Endothelial cell (in vitro differentiated cells): ENCODE results near the gene DOCK4. TPM values are rescaled to one million over a fixed set of nuclear protein-coding genes. Genes with fewer than 3 reads are reported as not detected.

Source experiments
- DNase-seq: peaks from one replicate; pipeline ENCODE4 v3.0.0; 2021; ENCODE audit warnings: low spot score
- H3K27ac Mint-ChIP-seq: one replicate; pipeline ENCODE4 v1.8.0; 2021; ENCODE audit warnings: mixed read lengths, inconsistent platforms; ENCODE audit not compliant: unreplicated experiment
- H3K27me3 Mint-ChIP-seq: one replicate; pipeline ENCODE4 v1.8.0; 2021; ENCODE audit warnings: mild to moderate bottlenecking, moderate library complexity, mixed read lengths, inconsistent platforms; ENCODE audit not compliant: unreplicated experiment
- H3K36me3 Mint-ChIP-seq: one replicate; pipeline ENCODE4 v1.8.0; 2021; ENCODE audit warnings: mild to moderate bottlenecking, low read depth, mixed read lengths, inconsistent platforms; ENCODE audit not compliant: unreplicated experiment
- H3K4me1 Mint-ChIP-seq: one replicate; pipeline ENCODE4 v1.8.0; 2021; ENCODE audit warnings: mild to moderate bottlenecking, mixed read lengths, inconsistent platforms; ENCODE audit not compliant: unreplicated experiment
- H3K4me3 Mint-ChIP-seq: one replicate; pipeline ENCODE4 v1.8.0; 2021; ENCODE audit warnings: mild to moderate bottlenecking, mixed read lengths, inconsistent platforms; ENCODE audit not compliant: unreplicated experiment
- H3K9me3 Mint-ChIP-seq: one replicate; pipeline ENCODE4 v1.8.0; 2021; ENCODE audit warnings: mixed read lengths, inconsistent platforms; ENCODE audit not compliant: unreplicated experiment
- total RNA-seq: library from RNA; stranded (reverse); fragmentation: NEBNext Ultra II Directional; extraction: Animal tissue kit (Norgen Biotek cat#: 25700); gene quantifications from one replicate; pipeline ENCODE4 v1.2.1, GENCODE V29; 2021; ENCODE audit not compliant: unreplicated experiment
- TF ChIP-seq, protein P1 (sequence below): fragments of 200-600 bp; sonication (generic); IDR thresholded peaks from one replicate; pipeline ENCODE4 v1.5.0; 2021; ENCODE audit warnings: antibody characterized with exemption; ENCODE audit not compliant: unreplicated experiment

The DOCK4 gene
- total RNA-seq, 1 donor from 2014 or later: 99.2 TPM

- DNase-seq: no peak
- no peaks in the 10 kb centered on the region for H3K9me3 Mint-ChIP-seq
- TF ChIP-seq, protein P1, sequence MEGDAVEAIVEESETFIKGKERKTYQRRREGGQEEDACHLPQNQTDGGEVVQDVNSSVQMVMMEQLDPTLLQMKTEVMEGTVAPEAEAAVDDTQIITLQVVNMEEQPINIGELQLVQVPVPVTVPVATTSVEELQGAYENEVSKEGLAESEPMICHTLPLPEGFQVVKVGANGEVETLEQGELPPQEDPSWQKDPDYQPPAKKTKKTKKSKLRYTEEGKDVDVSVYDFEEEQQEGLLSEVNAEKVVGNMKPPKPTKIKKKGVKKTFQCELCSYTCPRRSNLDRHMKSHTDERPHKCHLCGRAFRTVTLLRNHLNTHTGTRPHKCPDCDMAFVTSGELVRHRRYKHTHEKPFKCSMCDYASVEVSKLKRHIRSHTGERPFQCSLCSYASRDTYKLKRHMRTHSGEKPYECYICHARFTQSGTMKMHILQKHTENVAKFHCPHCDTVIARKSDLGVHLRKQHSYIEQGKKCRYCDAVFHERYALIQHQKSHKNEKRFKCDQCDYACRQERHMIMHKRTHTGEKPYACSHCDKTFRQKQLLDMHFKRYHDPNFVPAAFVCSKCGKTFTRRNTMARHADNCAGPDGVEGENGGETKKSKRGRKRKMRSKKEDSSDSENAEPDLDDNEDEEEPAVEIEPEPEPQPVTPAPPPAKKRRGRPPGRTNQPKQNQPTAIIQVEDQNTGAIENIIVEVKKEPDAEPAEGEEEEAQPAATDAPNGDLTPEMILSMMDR: no peak
- H3K4me1 Mint-ChIP-seq: peaks cover 4% of the 10 kb centered on the region
- H3K36me3 Mint-ChIP-seq: peaks cover 23% of the 10 kb centered on the region
- no peak overlapping the region for H3K27ac Mint-ChIP-seq
- no peak overlapping the region for H3K4me3 Mint-ChIP-seq
- H3K27me3 Mint-ChIP-seq: peaks cover 4% of the 10 kb centered on the region
Observed at GRCh38 chr7:111762799-111763198, 443.4 kb downstream of the DOCK4 start.

- TF ChIP-seq, protein P1: no peak
- Mint-ChIP-seq H3K27ac (no peak overlapping the region), H3K4me3 (no peak overlapping the region), H3K4me1 (peaks cover 4% of the 10 kb centered on the region), H3K27me3 (peaks cover 8% of the 10 kb centered on the region), H3K36me3 (peaks cover 23% of the 10 kb centered on the region), H3K9me3 (no peaks in the 10 kb centered on the region)
- DNase-seq: no peak
Observed at GRCh38 chr7:111762211-111762610, 444.0 kb downstream of the DOCK4 start.

GRCh38 chr7:111760043-111760442 lies 446.2 kb downstream of the DOCK4 start:
- Mint-ChIP-seq H3K27ac (no peak overlapping the region), H3K27me3 (peaks cover 8% of the 10 kb centered on the region), H3K4me3 (no peak overlapping the region), H3K36me3 (peaks cover 33% of the 10 kb centered on the region), H3K4me1 (peaks cover 9% of the 10 kb centered on the region), H3K9me3 (no peaks in the 10 kb centered on the region)
- TF ChIP-seq, protein P1: no peak
- no peak for DNase-seq

DNA sequence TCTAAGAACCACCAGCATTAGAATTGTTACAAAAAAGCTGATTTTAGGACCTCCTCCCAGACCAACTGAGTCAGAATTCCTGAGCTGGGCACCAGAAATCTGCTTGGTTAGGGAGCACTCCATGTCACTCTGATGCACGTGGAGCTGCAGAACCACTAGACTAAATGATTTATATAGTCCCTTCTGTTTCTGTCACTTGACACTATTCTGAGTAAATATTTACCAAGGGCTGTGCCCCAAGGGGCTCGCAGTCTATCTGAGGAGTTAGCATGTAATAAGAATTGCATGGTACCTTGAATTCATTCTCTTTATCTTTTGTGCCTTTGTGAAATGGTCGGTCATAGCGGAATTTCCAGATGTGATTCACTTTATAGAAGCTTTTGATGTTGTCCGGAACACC lies 447.9 kb downstream of the DOCK4 start:
- H3K36me3 Mint-ChIP-seq: peaks cover 39% of the 10 kb centered on the region
- DNase-seq: no peak
- no peak overlapping the region for H3K4me3 Mint-ChIP-seq
- H3K4me1 Mint-ChIP-seq: peaks cover 9% of the 10 kb centered on the region
- no peaks in the 10 kb centered on the region for H3K9me3 Mint-ChIP-seq
- peaks cover 8% of the 10 kb centered on the region for H3K27me3 Mint-ChIP-seq
- TF ChIP-seq, protein P1: no peak
- H3K27ac Mint-ChIP-seq: no peak overlapping the region

DNA sequence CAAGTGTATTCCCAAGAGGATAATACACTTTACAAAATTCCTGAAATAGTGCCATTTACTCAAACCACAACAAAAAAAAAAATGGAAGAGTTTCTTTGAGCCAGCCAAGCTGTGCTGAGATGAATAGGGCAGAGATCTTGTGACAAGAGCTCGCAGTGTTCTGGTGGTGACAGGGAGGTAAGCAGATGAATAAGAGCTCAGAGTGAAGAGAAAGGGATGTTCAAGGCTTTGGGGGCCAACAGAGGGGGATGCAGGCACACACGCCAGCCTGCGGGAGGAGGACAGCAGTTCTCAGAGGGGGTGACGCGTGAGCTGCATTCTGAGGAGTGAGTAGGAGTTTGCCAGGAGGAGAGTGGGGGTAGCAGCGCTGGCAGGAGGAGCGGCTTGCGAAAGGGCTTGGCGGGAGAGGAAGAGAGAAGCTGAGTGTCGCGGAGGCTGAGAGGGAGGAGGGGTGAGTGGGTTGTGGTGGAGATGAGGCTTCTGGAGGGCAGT lies 449.5 kb downstream of the DOCK4 start:
- H3K4me1 Mint-ChIP-seq: peaks cover 9% of the 10 kb centered on the region
- TF ChIP-seq, protein P1: no peak
- peak overlapping the region; percentile 37 for H3K4me3 Mint-ChIP-seq
- peaks cover 10% of the 10 kb centered on the region for H3K27me3 Mint-ChIP-seq
- no peaks in the 10 kb centered on the region for H3K9me3 Mint-ChIP-seq
- peaks cover 43% of the 10 kb centered on the region for H3K36me3 Mint-ChIP-seq
- DNase-seq: no peak
- no peak overlapping the region for H3K27ac Mint-ChIP-seq
